Fibroblast of lung (primary cell): Measurements from ENCODE around the gene IRAG1. TPM values are rescaled to one million over a fixed set of nuclear protein-coding genes. Genes with fewer than 3 reads are reported as not detected.

Source experiments
- DNase-seq, 2 donors: peaks; one replicate each; pipeline versions ENCODE4 v3.0.0 to v3.0.0-alpha.2; 2010; ENCODE audit warnings: low read depth in 2 of 2
- H2AFZ ChIP-seq: 2 replicates; pipeline ENCODE4 v1.5.1; 2012; ENCODE audit warnings: low read length, control low read depth, inconsistent platforms
- H3K27ac ChIP-seq: 2 replicates; pipeline ENCODE4 v1.5.1; 2011; ENCODE audit warnings: low read length, control low read depth; ENCODE audit not compliant: insufficient read depth
- H3K27me3 ChIP-seq: 2 replicates; pipeline ENCODE4 v1.5.1; 2011; ENCODE audit warnings: mild to moderate bottlenecking, low read length; ENCODE audit not compliant: control insufficient read depth, insufficient read depth
- H3K36me3 ChIP-seq: 2 replicates; pipeline ENCODE4 v1.5.1; 2011; ENCODE audit warnings: low read length; ENCODE audit not compliant: control insufficient read depth, insufficient read depth
- H3K4me1 ChIP-seq: 2 replicates; pipeline ENCODE4 v1.5.1; 2011; ENCODE audit warnings: low read length; ENCODE audit not compliant: control insufficient read depth, insufficient read depth; ENCODE audit errors: extremely low read depth
- H3K4me2 ChIP-seq: 2 replicates; pipeline ENCODE4 v1.5.1; 2011; ENCODE audit warnings: low read length, control low read depth; ENCODE audit not compliant: insufficient read depth; ENCODE audit errors: extremely low read depth
- H3K4me3 ChIP-seq, 4 experiments: fragments of 200-600 bp in 1 of 4; sonication (generic) in 1 of 4; replicated peaks in 1 of 4; 2 replicates each; pipeline ENCODE4 v1.5.1; 2011 to 2016; ENCODE audit warnings: low read length in 4 of 4, low read depth in 3 of 4, mild to moderate bottlenecking in 3 of 4, control low read depth in 2 of 4, inconsistent platforms in 1 of 4, mixed read lengths in 1 of 4; ENCODE audit not compliant: insufficient read depth in 1 of 4; ENCODE audit errors: control extremely low read depth in 1 of 4
- H3K79me2 ChIP-seq: 2 replicates; pipeline ENCODE4 v1.5.1; 2012; ENCODE audit warnings: mild to moderate bottlenecking, low read length, inconsistent platforms; ENCODE audit not compliant: control insufficient read depth, insufficient read depth
- H3K9ac ChIP-seq: 2 replicates; pipeline ENCODE4 v1.5.1; 2011; ENCODE audit warnings: mild to moderate bottlenecking, low read length, control low read depth; ENCODE audit not compliant: insufficient read depth
- H3K9me3 ChIP-seq: 2 replicates; pipeline ENCODE4 v1.5.1; 2012; ENCODE audit warnings: low read depth, low read length; ENCODE audit not compliant: control insufficient read depth, insufficient read depth
- H4K20me1 ChIP-seq: 2 replicates; pipeline ENCODE4 v1.5.1; 2011; ENCODE audit warnings: low read length; ENCODE audit not compliant: control insufficient read depth, insufficient read depth; ENCODE audit errors: extremely low read depth
- CTCF ChIP-seq, 2 donors: IDR thresholded peaks in 1 of 2; conservative IDR thresholded peaks in 1 of 2; 1 replicate in 1 of 2; 2 replicates in 1 of 2; pipeline ENCODE4 v1.5.1; 2011 to 2012; ENCODE audit warnings: low read length in 2 of 2, control low read depth in 1 of 2, inconsistent platforms in 1 of 2, low read depth in 1 of 2, mild to moderate bottlenecking in 1 of 2
- EZH2 ChIP-seq: IDR thresholded peaks from 2 replicates; pipeline ENCODE4 v1.5.1; 2012; ENCODE audit warnings: low read length, control low read depth, mild to moderate bottlenecking; ENCODE audit errors: missing control alignments
- polyA plus RNA-seq, 2 donors: library from polyadenylated mRNA; depleted of rRNA in 1 of 2; stranded (reverse) in 1 of 2; unstranded in 1 of 2; fragments of >200 nt; gene quantifications; 2 replicates each; pipeline ENCODE4 v1.2.1, GENCODE V29; 2011 to 2012; ENCODE audit warnings: missing spikeins in 1 of 2
- total RNA-seq: library from RNA; depleted of rRNA; stranded (reverse); fragments of >200 nt; gene quantifications from 2 replicates; pipeline ENCODE4 v1.2.1, GENCODE V29; 2014

IRAG1 gene
- total and polyA plus RNA-seq, 2 donors (not counting 1 experiment from before 2014, with no cell fraction given), result 55.5 to 90.0 TPM

DNA sequence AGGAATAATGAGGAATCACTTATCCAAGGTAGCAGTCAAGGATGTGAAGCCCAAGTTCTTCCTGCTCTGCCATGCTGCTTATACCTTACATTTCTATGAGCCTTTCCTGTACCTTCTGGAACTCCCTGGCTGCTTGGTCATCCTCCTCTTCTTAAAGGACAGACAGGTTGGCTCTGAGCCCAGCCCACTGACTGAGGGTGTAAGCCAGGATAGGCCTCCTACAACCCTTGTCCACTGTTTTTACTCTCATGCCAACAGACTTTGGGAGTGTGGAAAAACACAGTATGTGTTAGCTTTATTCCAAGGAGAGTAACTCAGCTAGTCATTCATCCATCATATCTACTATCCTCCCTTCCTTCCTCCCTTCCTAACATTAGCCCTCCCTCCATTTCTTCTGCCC, 47.5 kb downstream of the IRAG1 start:
- DNase-seq, result peak in 1 of 2 donors; percentile 45
- peaks cover 6% of the 10 kb centered on the region for H3K36me3 ChIP-seq
- no peaks in the 10 kb centered on the region for H3K79me2 ChIP-seq
- H3K9me3 ChIP-seq, result no peaks in the 10 kb centered on the region
- H2AFZ ChIP-seq, result no peak overlapping the region
- H3K27ac ChIP-seq, result no peak overlapping the region
- no peaks in the 10 kb centered on the region for H3K27me3 ChIP-seq
- no peak overlapping the region for H3K4me3 ChIP-seq
- no peak overlapping the region for H3K4me2 ChIP-seq
- no peaks in the 10 kb centered on the region for H4K20me1 ChIP-seq
- H3K4me1 ChIP-seq, result peaks cover 2% of the 10 kb centered on the region
- no peak overlapping the region for H3K9ac ChIP-seq
- TF ChIP-seq EZH2, result no peak
- TF ChIP-seq CTCF (conservative IDR thresholded peaks at IDR 0.05 in 1 of 2, IDR thresholded peaks at IDR 0.05 in 1 of 2; ENCODE audit: low read depth in 1 of 2, low read length in 2 of 2), result no peak

DNA sequence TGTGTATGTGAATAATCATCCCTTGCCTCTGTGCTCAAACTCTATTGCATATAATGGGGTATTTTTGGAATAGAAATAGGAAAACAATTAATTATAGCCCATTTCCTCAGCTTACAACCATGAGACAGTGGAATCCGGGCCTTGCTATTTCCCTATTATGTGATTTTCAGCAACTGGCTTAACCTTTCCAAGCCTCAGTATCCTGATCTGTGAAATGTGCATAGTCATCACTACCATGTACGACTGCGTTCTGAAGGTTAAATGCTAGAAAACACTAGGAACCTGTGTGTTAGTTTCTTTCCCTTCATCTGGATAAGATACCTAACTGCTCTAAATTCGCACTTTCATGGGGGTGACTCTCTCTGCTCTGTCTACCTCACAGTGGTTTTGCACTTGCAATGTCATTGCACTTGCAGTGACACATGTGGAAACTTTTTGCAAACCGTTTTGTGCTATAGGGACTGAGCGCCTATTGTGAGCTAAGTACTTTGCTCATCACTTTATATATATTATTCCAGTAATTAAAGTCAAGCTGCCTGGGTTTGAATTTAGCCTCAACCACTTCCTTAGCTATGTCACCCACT, 48.3 kb downstream of the IRAG1 start:
- H3K9me3 ChIP-seq, result no peaks in the 10 kb centered on the region
- no peaks in the 10 kb centered on the region for H3K79me2 ChIP-seq
- H3K4me1 ChIP-seq, result peaks cover 2% of the 10 kb centered on the region
- H3K4me3 ChIP-seq, result no peak overlapping the region
- no peak overlapping the region for H3K27ac ChIP-seq
- no peak overlapping the region for H3K4me2 ChIP-seq
- H3K9ac ChIP-seq, result no peak overlapping the region
- H4K20me1 ChIP-seq, result no peaks in the 10 kb centered on the region
- peaks cover 3% of the 10 kb centered on the region for H3K36me3 ChIP-seq
- DNase-seq, result no peak
- no peaks in the 10 kb centered on the region for H3K27me3 ChIP-seq
- TF ChIP-seq CTCF (conservative IDR thresholded peaks at IDR 0.05 in 1 of 2, IDR thresholded peaks at IDR 0.05 in 1 of 2; ENCODE audit: low read depth in 1 of 2, low read length in 2 of 2), result no peak
- TF ChIP-seq EZH2, result no peak
- no peak overlapping the region for H2AFZ ChIP-seq

Other genes starting within 250 kb of the IRAG1 start
- 6.2 and 24.9 TPM in 2 replicates for gene AMPD3, start 238.5 kb downstream of the IRAG1 start, total RNA-seq
- gene AMPD3, start 238.5 kb downstream of the IRAG1 start, polyA plus RNA-seq, result 11.3 and 18.1 TPM in 2 replicates
- gene RNF141, start 152.6 kb downstream of the IRAG1 start, total RNA-seq, result 26.2 and 32.5 TPM in 2 replicates
- 29.6 and 43.5 TPM in 2 replicates for gene RNF141, start 152.6 kb downstream of the IRAG1 start, polyA plus RNA-seq
- gene LYVE1, start 125.1 kb downstream of the IRAG1 start, total RNA-seq, result under 0.01 and 0.17 TPM in 2 replicates
- 0.01 and 0.08 TPM in 2 replicates for gene LYVE1, start 125.1 kb downstream of the IRAG1 start, polyA plus RNA-seq
- gene CTR9, start 57.5 kb upstream of the IRAG1 start, total RNA-seq, result 33.9 and 41.5 TPM in 2 replicates
- 20.5 and 22.8 TPM in 2 replicates for gene CTR9, start 57.5 kb upstream of the IRAG1 start, polyA plus RNA-seq
- gene EIF4G2, start 115.2 kb upstream of the IRAG1 start, total RNA-seq, result 599 and 964 TPM in 2 replicates
- gene EIF4G2, start 115.2 kb upstream of the IRAG1 start, polyA plus RNA-seq, result 1,024 and 1,178 TPM in 2 replicates
- 22.6 and 29.4 TPM in 2 replicates for gene ZBED5, start 164.3 kb upstream of the IRAG1 start, total RNA-seq
- gene ZBED5, start 164.3 kb upstream of the IRAG1 start, polyA plus RNA-seq, result 54.2 and 61.3 TPM in 2 replicates